HL-60 (cell line): ENCODE results near the gene TM4SF18.

Experiments used
- DNase-seq, 2 experiments: peaks; one replicate each; pipeline ENCODE4 v3.0.0-alpha.2; 2010 to 2020; ENCODE audit warnings: low read depth in 1 of 2, low spot score in 1 of 2
- H3K27ac ChIP-seq: fragments of 250-450 bp; sonication (Bioruptor Pico); replicated peaks from 2 replicates; pipeline ENCODE4 v1.5.1; 2020; ENCODE audit warnings: mild to moderate bottlenecking, moderate library complexity
- H3K27me3 ChIP-seq: fragments of 250-450 bp; sonication (Bioruptor Pico); 2 replicates; pipeline ENCODE4 v1.5.1; 2021; ENCODE audit warnings: mild to moderate bottlenecking, moderate library complexity; ENCODE audit not compliant: insufficient read depth, poor library complexity, severe bottlenecking
- H3K4me3 ChIP-seq: replicated peaks from 2 replicates; pipeline ENCODE4 v1.5.1; 2011; ENCODE audit warnings: mild to moderate bottlenecking, control low read depth, low read length; ENCODE audit not compliant: insufficient read depth
- CTCF ChIP-seq: IDR thresholded peaks from one replicate; pipeline ENCODE4 v1.5.1; 2011; ENCODE audit warnings: low read length, control low read depth, inconsistent platforms; ENCODE audit not compliant: insufficient read depth
- GABPA ChIP-seq: IDR thresholded peaks from 2 replicates; pipeline ENCODE4 v1.6.1; 2012; ENCODE audit warnings: low read depth
- POLR2AphosphoS5 ChIP-seq: IDR thresholded peaks from 2 replicates; pipeline ENCODE4 v1.6.1; 2012; ENCODE audit warnings: low read depth
- SPI1 ChIP-seq: IDR thresholded peaks from 2 replicates; pipeline ENCODE4 v1.6.1; 2012; ENCODE audit warnings: low read depth, mild to moderate bottlenecking, borderline replicate concordance
- TF ChIP-seq, protein P1 (sequence below): IDR thresholded peaks from 2 replicates; pipeline ENCODE4 v1.6.1; 2012; ENCODE audit warnings: low read depth; ENCODE audit not compliant: insufficient replicate concordance

Gene TM4SF18

GRCh38 chr3:149366941-149367840 is 33.8 kb upstream of the TM4SF18 start:
- Histone ChIP-seq H3K4me3 (no peak overlapping the region), H3K27ac (no peak overlapping the region)
- no peak for DNase-seq

DNA sequence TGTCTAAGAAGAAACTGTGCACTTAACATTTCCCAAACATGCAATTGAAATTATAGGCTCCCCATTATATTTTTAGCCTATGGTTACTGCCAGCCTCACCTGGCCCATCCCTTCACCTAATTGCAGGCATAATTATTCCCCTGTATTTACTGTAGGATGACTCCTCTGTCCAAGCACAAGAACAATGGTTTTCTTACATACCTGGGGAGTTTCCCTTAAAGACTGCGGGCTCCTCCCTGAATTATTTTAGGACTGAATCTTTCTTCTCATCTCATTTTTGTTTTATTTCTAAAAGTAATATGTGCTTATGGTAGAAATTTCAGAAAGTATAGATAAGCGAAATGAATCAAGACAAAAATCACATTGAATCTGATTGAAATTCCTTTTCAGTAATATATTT is 32.6 kb upstream of the TM4SF18 start:
- Histone ChIP-seq H3K4me3 (no peak overlapping the region), H3K27me3 (no peaks in the 10 kb centered on the region), H3K27ac (no peak overlapping the region)
- DNase-seq, result no peak
- TF ChIP-seq SPI1, result no peak
- no peak for TF ChIP-seq POLR2AphosphoS5
- no peak for TF ChIP-seq GABPA
- TF ChIP-seq, protein P1, sequence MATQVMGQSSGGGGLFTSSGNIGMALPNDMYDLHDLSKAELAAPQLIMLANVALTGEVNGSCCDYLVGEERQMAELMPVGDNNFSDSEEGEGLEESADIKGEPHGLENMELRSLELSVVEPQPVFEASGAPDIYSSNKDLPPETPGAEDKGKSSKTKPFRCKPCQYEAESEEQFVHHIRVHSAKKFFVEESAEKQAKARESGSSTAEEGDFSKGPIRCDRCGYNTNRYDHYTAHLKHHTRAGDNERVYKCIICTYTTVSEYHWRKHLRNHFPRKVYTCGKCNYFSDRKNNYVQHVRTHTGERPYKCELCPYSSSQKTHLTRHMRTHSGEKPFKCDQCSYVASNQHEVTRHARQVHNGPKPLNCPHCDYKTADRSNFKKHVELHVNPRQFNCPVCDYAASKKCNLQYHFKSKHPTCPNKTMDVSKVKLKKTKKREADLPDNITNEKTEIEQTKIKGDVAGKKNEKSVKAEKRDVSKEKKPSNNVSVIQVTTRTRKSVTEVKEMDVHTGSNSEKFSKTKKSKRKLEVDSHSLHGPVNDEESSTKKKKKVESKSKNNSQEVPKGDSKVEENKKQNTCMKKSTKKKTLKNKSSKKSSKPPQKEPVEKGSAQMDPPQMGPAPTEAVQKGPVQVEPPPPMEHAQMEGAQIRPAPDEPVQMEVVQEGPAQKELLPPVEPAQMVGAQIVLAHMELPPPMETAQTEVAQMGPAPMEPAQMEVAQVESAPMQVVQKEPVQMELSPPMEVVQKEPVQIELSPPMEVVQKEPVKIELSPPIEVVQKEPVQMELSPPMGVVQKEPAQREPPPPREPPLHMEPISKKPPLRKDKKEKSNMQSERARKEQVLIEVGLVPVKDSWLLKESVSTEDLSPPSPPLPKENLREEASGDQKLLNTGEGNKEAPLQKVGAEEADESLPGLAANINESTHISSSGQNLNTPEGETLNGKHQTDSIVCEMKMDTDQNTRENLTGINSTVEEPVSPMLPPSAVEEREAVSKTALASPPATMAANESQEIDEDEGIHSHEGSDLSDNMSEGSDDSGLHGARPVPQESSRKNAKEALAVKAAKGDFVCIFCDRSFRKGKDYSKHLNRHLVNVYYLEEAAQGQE, result no peak
- TF ChIP-seq CTCF, result no peak

More at GRCh38 chr3:149366941-149367840, 33.8 kb upstream of the TM4SF18 start:
- H3K27me3 ChIP-seq, result no peaks in the 10 kb centered on the region
- TF ChIP-seq GABPA, result no peak
- TF ChIP-seq POLR2AphosphoS5, result no peak
- no peak for TF ChIP-seq SPI1
- TF ChIP-seq, protein P1, result no peak
- no peak for TF ChIP-seq CTCF

DNA sequence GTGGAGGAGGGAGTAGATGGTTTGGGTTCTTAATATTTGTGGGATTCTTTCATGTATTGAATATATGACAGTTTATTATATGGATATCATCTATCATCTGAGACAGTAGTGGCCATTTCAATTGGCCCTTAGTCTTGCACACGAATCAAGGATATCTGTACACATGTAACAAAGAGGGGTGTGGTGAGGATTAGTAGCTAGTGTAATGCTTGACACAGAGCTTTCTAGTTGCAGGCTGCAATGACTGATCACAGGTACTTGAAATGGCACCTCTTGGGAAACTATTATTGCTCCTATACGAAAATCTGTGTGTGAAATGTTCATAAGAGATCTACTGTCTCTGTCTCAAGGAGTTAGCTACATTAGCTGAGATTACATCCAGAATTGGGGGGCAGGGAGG is 31.2 kb upstream of the TM4SF18 start:
- Histone ChIP-seq H3K4me3 (no peak overlapping the region), H3K27me3 (peaks cover 2% of the 10 kb centered on the region), H3K27ac (no peak overlapping the region)
- TF ChIP-seq GABPA, result no peak
- TF ChIP-seq, protein P1, result no peak
- TF ChIP-seq SPI1, result no peak
- no peak for TF ChIP-seq POLR2AphosphoS5
- TF ChIP-seq CTCF, result no peak
- no peak for DNase-seq
